Kidney epithelial cell (primary cell): Measurements from ENCODE around the gene OR10J4. TPM values are rescaled to one million over a fixed set of nuclear protein-coding genes. Genes with fewer than 3 reads are reported as not detected.

ENCODE experiments used
- DNase-seq: peaks from one replicate; pipeline ENCODE4 v3.0.0-alpha.2; 2010; ENCODE audit warnings: low read depth
- H3K27me3 ChIP-seq: 2 replicates; pipeline ENCODE4 v1.6.0; 2011; ENCODE audit warnings: low read length; ENCODE audit not compliant: control insufficient read depth, insufficient read depth
- H3K36me3 ChIP-seq: 2 replicates; pipeline ENCODE4 v1.5.1; 2011; ENCODE audit warnings: low read length; ENCODE audit not compliant: control insufficient read depth, insufficient read depth
- H3K4me3 ChIP-seq: 2 replicates; pipeline ENCODE4 v1.5.1; 2011; ENCODE audit warnings: low read depth, mild to moderate bottlenecking, control low read depth, low read length
- total RNA-seq: library from RNA; depleted of rRNA; stranded (reverse); fragments of >200 nt; gene quantifications from 2 replicates; pipeline ENCODE4 v1.2.3, GENCODE V29; 2015
- TF ChIP-seq, protein P1 (sequence below): IDR thresholded peaks from 2 replicates; pipeline ENCODE4 v1.5.1; 2011; ENCODE audit warnings: mild to moderate bottlenecking, moderate library complexity, low read length, control low read depth, inconsistent platforms; ENCODE audit not compliant: insufficient read depth, poor library complexity, severe bottlenecking

The OR10J4 gene
- total RNA-seq: not detected in 2 replicates

DNA sequence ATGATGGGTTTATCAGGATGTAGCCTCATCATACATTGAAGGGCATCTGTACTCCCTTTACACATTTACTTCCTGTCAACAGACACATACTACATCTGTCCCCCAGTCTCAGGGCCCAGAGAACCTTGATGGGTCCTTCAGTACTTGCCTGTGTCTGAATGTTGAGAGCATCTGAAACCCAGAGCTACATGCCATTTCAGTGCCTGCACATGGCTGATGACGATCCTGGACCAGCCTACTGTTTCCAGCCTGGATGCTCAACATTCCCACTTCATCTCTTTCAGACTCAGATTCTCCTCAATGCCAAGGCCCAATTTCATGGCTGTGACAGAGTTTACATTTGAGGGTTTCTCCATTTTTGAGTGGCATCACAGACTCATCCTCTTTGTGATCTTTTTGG, at the start of gene OR10J4:
Gene OR10J4 (plus strand): TSS at position 301 of the 400 bp plus-strand sequence.
- no peak within 1 kb of the TSS for H3K4me3 ChIP-seq
- DNase-seq: no peak
- H3K27me3 ChIP-seq: no peaks in the 10 kb centered on the region
- TF ChIP-seq, protein P1, sequence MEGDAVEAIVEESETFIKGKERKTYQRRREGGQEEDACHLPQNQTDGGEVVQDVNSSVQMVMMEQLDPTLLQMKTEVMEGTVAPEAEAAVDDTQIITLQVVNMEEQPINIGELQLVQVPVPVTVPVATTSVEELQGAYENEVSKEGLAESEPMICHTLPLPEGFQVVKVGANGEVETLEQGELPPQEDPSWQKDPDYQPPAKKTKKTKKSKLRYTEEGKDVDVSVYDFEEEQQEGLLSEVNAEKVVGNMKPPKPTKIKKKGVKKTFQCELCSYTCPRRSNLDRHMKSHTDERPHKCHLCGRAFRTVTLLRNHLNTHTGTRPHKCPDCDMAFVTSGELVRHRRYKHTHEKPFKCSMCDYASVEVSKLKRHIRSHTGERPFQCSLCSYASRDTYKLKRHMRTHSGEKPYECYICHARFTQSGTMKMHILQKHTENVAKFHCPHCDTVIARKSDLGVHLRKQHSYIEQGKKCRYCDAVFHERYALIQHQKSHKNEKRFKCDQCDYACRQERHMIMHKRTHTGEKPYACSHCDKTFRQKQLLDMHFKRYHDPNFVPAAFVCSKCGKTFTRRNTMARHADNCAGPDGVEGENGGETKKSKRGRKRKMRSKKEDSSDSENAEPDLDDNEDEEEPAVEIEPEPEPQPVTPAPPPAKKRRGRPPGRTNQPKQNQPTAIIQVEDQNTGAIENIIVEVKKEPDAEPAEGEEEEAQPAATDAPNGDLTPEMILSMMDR: no peak
- no peaks in the 10 kb centered on the region for H3K36me3 ChIP-seq

DNA sequence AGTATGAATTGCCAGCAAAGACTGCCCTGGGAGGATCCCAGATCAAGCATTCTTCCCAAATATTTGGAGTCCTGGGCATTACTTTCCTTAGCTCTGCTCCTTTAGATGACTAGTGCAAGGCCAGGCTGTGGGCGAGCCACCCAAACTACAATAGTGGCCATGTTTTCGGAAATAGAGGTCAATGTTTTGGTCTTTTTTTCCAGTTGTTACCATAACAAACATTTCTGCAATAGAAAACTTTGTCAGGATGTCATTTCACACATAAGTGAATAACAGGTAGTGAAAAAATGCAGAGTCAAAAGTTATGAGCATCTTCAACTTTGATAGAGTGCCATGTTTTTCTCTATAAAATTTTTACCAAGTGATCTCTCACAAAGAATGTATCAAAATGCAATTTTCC, 25.2 kb upstream of the OR10J4 start:
- Histone ChIP-seq H3K4me3 (no peak overlapping the region), H3K36me3 (no peaks in the 10 kb centered on the region), H3K27me3 (no peaks in the 10 kb centered on the region)
- DNase-seq: no peak
- TF ChIP-seq, protein P1: no peak

DNA sequence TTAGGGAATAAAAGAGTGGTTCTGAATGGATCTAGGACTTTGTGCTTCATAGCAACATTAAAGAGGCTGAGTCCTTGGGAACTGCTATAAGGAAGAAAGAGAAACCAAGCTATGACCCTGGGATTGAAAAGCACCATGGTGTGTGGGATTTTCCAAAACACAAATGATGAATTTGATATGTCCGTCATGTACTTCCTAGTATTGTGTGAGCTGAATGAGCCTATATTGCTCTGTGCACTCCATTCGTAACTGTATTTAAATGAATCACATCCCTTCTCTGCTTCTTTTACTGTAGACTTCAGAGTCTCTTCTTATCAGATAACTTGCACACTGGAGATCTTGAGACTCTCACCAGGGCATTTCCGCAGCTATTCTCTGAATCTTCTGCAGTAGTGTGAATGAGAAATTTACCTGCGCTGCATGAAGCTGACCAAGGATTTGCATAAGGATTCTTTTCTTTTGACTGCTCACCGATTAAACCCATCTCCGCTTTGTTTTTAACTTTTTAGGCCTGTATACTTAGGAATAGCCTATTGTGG, 23.1 kb upstream of the OR10J4 start:
- no peak for DNase-seq
- H3K4me3 ChIP-seq: no peak overlapping the region
- TF ChIP-seq, protein P1: no peak
- H3K27me3 ChIP-seq: no peaks in the 10 kb centered on the region
- H3K36me3 ChIP-seq: no peaks in the 10 kb centered on the region

DNA sequence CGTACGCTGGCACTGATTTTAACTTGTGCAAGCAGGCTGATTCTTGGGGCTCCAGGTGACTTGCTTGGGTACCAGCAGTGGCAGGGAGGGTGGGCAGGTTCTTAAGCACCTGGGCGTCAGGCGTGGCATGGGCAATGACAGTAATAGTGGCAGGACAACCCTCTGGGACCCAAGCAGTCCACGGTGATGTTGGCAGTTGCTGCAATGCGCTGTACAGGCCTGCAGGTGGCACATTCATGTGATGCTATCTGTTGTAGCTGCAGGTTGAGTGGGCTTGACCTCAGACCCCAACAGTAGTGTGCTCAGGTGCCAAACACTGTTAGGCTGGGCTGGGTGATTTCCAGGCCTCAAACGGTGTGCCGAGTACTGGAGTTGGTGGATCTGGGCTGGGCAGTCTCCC, 10.2 kb upstream of the OR10J4 start:
- DNase-seq: no peak
- no peaks in the 10 kb centered on the region for H3K36me3 ChIP-seq
- TF ChIP-seq, protein P1: peak; percentile 12
- no peak overlapping the region for H3K4me3 ChIP-seq
- H3K27me3 ChIP-seq: no peaks in the 10 kb centered on the region

DNA sequence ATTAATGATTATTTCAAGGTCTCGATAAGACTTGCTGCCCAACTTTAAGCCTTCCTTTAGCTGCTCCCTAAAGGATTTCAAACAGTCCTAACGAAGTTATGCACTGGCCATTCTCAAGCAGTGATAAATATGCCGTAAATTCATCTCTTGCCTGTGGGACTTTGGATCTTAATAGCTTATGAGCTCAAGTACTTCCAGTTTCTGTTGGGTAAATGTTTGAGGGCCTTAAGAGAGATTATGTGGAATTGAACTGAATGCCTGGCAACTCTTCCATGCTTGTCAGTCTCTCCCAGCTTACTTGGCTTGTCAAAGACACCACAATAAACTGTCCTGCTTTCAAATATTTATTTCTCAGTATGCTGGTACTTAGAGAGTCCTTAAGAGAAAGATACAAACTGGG, 3.5 kb upstream of the OR10J4 start:
- no peaks in the 10 kb centered on the region for H3K36me3 ChIP-seq
- H3K4me3 ChIP-seq: no peak overlapping the region
- no peak for DNase-seq
- TF ChIP-seq, protein P1: no peak
- no peaks in the 10 kb centered on the region for H3K27me3 ChIP-seq

DNA sequence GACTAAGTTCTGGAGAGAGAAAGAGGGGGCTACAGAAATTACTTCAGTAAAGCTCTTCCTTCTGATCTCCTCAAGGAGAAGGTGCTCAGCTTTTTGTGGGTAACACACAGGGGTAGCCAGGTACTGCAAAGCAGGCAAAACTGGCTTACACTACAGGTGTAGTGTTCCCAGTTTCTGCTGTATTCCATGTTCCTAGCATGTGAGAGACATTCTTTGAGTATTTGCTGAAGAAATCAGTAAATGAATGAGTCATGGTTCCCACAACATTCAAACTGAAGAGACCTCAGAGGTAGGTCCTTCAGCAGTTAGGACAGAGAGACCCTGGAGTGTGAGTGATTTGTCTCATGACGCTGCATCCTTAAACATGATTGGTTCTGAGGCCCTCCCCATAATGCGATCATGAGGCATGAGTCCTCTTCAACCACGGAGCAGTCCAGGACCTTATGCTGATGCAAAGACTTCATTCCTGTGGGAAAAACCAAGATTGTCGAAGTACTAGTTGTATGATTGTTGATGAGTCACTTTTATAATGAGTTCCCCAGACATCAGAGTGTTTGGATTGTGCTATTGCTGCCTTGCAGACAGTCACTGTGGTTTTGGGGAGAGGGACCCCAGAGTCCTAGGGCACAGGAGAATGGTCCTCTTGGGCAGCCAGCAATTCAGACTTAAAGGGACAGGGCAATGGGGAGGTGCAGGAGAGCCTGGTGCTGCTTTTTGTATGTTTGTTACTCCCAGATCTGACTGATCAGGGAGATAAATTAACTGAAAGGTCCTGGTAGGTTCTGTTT, 2.7 kb upstream of the OR10J4 start:
- no peaks in the 10 kb centered on the region for H3K36me3 ChIP-seq
- no peaks in the 10 kb centered on the region for H3K27me3 ChIP-seq
- H3K4me3 ChIP-seq: no peak overlapping the region
- DNase-seq: peak; percentile 19
- TF ChIP-seq, protein P1: no peak
